SK-N-MC (cell line): ENCODE data around the gene SLC25A41.

ENCODE experiments used
- EZH2 ChIP-seq: fragments of 200-600 bp; sonication (generic); IDR thresholded peaks from one replicate; pipeline ENCODE4 v1.6.1; 2017; ENCODE audit warnings: antibody characterized with exemption
- FOXP2 ChIP-seq: optimal IDR thresholded peaks from 2 replicates; pipeline ENCODE3; 2011; ENCODE audit warnings: mild to moderate bottlenecking, moderate library complexity; ENCODE audit not compliant: insufficient read depth; ENCODE audit errors: extremely low read length, control extremely low read depth
- POLR2AphosphoS5 ChIP-seq: IDR thresholded peaks from 2 replicates; pipeline ENCODE4 v1.6.1; 2012; ENCODE audit warnings: mild to moderate bottlenecking, low read depth, low read length, borderline replicate concordance

DNA sequence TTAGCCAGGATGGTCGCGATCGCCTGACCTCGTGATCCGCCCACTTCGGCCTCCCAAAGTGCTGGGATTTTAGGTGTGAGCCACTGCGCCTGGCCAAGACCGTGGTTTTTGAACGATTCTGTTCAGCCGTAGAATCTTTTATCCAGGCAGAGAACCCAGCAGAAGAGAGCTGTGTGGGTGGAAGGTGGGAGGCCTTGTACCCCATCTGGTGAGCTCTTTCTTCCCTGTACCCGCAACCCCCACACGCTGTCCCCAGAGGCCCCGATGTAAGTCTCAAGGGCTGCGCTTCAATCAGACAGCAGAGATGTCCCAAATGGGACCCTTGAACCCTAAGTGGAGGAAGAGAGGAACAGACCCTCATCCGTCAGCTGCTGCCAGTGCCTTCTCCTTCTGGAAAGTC, 22.4 kb upstream of the SLC25A41 start:
- no peak for TF ChIP-seq POLR2AphosphoS5
- TF ChIP-seq EZH2 = no peak
- TF ChIP-seq FOXP2 = no peak
